ENCODE measurements around the gene PLCG1.

The PLCG1 gene

DNA sequence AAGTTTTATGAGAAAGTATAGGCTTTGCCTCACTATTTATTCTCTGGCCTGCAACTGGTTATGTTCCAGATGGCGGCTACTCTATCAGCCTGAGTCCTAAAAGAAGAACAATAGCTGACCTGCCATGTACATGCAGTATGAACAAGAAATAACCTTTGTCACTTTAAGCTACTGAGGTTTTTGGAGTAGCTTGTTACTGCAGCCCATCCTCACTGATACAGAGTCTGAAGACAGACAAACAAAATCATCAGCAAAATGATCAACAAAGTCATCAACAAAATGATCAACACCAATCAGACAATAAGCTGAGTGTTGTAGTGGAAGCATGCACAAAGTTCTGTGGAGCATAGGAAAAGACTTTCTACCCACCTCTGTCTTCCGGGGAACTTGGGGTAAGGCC is 82.5 kb downstream of the PLCG1 start:
- DNase-seq = no peak

DNA sequence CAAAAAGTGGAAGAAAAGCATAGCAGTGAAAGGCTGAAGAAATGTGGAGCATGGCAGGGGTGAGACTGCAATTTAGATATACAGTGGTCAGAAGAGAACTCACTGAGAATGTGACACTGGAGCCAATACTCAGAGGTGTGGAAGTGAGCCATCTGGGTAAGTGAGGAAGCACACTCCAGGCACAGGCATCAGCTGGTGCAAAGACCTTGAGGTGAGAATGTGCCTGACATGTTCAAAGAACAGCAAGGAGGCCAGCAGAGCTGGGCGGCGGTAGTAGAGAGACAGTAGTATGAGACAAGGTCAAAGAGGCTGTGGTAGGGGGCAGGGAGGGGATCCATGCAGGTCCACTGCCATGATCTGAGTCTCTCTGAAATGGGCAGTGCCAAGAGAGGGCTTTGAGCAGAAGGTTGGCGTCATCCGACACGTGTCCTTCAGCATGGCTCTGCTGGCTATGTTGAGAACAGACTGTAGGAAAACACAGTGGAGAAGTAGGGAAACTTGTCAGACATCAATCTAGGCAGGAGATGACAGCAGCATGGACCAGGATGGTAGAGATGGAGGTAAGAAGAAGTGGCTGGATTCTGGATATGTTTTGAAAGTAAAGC is 84.4 kb downstream of the PLCG1 start:
- DNase-seq = no peak

DNA sequence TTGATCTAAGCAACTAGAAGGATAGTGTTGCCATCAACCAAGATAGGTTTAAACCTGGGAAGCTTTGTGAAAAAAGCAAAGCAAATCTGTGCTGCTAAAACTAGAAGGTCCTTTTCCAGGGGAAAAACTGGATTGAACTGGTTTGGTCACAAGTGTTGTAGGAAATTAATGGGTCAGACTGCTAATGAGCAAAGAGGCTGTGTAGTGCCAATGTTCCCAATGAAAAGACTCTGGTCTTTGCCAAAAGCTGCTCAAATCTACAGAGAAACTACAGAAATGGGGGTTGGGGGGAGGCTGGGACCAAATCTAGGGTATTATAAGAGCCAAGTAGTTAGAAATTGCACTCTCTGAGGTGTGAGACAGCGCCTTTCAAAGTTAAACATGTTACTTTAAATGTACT is 85.0 kb downstream of the PLCG1 start:
- no peak for DNase-seq

DNA sequence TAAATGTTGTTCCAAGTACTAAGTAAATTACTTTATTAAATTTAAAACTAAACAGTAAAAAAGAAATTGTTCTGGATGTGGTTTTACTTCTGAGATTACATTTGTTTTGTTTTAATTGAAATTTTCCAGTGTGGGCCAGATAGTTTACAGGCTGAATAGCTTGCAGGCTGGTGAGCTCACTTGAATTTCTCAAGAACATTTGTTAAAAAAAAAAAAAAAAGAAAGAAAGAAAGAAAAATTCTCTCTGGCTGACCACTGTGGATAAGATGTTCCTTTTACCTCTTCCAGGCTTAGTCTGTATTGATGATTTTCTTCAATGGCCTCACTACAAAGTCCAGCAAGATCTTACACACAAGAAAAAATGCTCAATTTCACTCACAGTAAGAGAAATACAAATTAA is 85.4 kb downstream of the PLCG1 start:
- no peak for DNase-seq

DNA sequence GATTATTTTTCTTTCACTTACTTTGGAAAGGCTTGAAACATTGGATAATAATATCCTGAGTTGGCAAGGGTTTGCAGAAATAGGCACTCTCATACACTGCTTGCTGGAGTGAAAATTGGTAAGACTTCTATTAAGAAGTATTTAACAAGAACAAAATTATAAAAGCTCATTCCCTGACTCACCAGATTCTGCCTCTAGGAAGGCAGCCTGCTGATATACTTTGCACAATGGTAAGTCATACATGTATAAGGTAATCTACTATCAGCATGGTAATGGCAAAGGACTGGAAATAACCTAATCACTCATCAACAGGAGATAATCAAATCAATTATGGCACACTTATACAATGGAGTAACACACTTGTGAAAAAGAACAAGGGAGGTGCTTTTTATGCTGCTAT is 85.8 kb downstream of the PLCG1 start:
- DNase-seq = no peak

DNA sequence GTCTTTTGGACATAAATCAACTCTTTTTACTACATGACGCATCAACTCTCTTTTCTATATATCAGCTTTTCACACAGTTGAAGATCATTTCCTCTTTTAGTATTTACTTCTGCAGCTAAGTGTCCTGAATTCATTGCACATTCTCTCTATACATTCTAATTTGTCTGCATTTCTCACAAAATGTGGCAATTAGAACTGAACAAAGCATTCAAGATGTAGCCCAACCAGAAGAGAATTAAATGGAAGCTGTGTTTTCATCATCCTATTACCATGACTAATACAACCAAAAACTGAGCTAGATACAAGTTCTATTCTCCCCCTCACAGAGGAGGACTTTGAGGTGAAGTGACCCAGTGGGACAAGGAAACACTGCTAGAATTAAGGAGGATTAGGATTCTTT is 86.9 kb downstream of the PLCG1 start:
- no peak for DNase-seq

DNA sequence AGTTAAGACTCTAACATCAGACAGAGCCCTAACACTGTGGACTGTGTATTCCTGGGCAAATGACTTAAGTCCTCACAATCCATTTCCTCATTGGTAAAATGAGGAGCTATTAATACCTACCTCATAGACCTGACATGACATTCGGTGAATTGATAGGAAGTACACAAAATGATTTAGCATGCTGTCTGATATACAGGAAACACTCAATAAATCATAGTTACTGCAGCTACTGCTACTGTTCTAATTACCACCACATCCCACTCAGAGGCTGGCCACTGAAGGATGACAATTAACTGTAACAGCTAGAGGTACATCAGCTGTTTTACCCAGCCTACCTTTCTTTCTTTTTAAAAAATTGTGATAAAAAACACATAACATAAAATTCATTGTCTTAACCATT is 87.7 kb downstream of the PLCG1 start:
- DNase-seq = no peak

DNA sequence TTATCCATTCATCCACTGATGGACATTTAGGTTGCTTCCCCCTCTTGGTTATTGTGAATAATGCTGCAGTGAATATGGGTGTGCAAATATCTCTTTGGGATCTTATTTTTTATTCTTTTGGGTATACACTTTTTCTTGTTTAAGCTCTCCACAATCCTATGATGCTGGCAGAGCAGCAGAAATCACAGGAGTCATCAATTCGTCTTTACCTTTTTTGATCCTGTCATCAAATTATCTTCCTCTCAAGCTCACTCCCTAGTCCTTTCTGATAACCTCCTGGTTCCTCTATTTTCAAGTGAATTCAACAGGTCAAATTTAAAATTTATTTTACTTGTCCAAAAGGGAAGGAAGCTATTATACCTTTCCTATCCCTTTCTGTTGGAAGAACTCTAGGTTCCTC is 89.1 kb downstream of the PLCG1 start:
- no peak for DNase-seq
